H1 (cell line): ENCODE measurements around the gene CELF2.

ENCODE experiments used
- CEBPB ChIP-seq: IDR thresholded peaks from 2 replicates; pipeline ENCODE4 v1.6.1; 2012; ENCODE audit warnings: low read depth, low read length
- CREB1 ChIP-seq: IDR thresholded peaks from 2 replicates; pipeline ENCODE4 v1.6.1; 2012; ENCODE audit warnings: inconsistent platforms
- EGR1 ChIP-seq: IDR thresholded peaks from 2 replicates; pipeline ENCODE4 v1.6.1; 2011; ENCODE audit warnings: low read depth, low read length, borderline replicate concordance
- EZH2 ChIP-seq: fragments of 200-600 bp; sonication (generic); IDR thresholded peaks from 2 replicates; pipeline ENCODE4 v1.7.1; 2012; ENCODE audit warnings: low read depth, mild to moderate bottlenecking, moderate library complexity, low read length, inconsistent platforms; ENCODE audit not compliant: severe bottlenecking
- GABPA ChIP-seq: IDR thresholded peaks from 2 replicates; pipeline ENCODE4 v1.6.1; 2011; ENCODE audit warnings: mild to moderate bottlenecking, low read length, moderate library complexity, borderline replicate concordance; ENCODE audit not compliant: insufficient read depth
- POLR2AphosphoS5 ChIP-seq: IDR thresholded peaks from 2 replicates; pipeline ENCODE4 v1.6.1; 2011; ENCODE audit warnings: low read depth, low read length
- RAD21 ChIP-seq, 2 experiments: IDR thresholded peaks in 1 of 2; conservative IDR thresholded peaks in 1 of 2; 2 replicates each; pipeline ENCODE4 v1.6.1; 2011; ENCODE audit warnings: low read depth in 2 of 2, low read length in 2 of 2, improper control_type of control experiment in 1 of 2, inconsistent platforms in 1 of 2, mild to moderate bottlenecking in 1 of 2, moderate library complexity in 1 of 2
- RBBP5 ChIP-seq: IDR thresholded peaks from 2 replicates; pipeline ENCODE4 v1.7.1; 2012; ENCODE audit warnings: low read depth, mild to moderate bottlenecking, inconsistent platforms, low read length, moderate library complexity, borderline replicate concordance
- RFX5 ChIP-seq: IDR thresholded peaks from 2 replicates; pipeline ENCODE4 v1.6.1; 2011; ENCODE audit warnings: low read depth, low read length, improper control_type of control experiment, borderline replicate concordance
- TAF1 ChIP-seq: IDR thresholded peaks from 2 replicates; pipeline ENCODE4 v1.6.1; 2011; ENCODE audit warnings: mild to moderate bottlenecking, low read depth, low read length
- TBP ChIP-seq: IDR thresholded peaks from 2 replicates; pipeline ENCODE4 v1.6.1; 2011; ENCODE audit warnings: low read depth, low read length, improper control_type of control experiment
- TF ChIP-seq, protein P1 (sequence below), 3 experiments: IDR thresholded peaks; 1 replicate in 2 of 3; 2 replicates in 1 of 3; pipeline versions ENCODE4 v1.5.1 to v1.6.1; 2011; ENCODE audit warnings: low read length in 3 of 3, mild to moderate bottlenecking in 3 of 3, inconsistent platforms in 2 of 3, low read depth in 1 of 3, moderate library complexity in 1 of 3; ENCODE audit not compliant: insufficient read depth in 1 of 3; ENCODE audit errors: control extremely low read depth in 1 of 3

- TF ChIP-seq TAF1 (no peak), EGR1 (no peak), CREB1 (no peak), GABPA (no peak), TBP (no peak), POLR2AphosphoS5 (no peak), EZH2 (no peak), RBBP5 (no peak), RAD21 (IDR thresholded peaks at IDR 0.05 in 1 of 2, conservative IDR thresholded peaks at IDR 0.05 in 1 of 2; ENCODE audit: low read depth in 2 of 2, low read length in 2 of 2) (no peak), RFX5 (no peak), CEBPB (no peak)
- TF ChIP-seq, protein P1, sequence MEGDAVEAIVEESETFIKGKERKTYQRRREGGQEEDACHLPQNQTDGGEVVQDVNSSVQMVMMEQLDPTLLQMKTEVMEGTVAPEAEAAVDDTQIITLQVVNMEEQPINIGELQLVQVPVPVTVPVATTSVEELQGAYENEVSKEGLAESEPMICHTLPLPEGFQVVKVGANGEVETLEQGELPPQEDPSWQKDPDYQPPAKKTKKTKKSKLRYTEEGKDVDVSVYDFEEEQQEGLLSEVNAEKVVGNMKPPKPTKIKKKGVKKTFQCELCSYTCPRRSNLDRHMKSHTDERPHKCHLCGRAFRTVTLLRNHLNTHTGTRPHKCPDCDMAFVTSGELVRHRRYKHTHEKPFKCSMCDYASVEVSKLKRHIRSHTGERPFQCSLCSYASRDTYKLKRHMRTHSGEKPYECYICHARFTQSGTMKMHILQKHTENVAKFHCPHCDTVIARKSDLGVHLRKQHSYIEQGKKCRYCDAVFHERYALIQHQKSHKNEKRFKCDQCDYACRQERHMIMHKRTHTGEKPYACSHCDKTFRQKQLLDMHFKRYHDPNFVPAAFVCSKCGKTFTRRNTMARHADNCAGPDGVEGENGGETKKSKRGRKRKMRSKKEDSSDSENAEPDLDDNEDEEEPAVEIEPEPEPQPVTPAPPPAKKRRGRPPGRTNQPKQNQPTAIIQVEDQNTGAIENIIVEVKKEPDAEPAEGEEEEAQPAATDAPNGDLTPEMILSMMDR (IDR thresholded peaks at IDR 0.05; ENCODE audit: control extremely low read depth in 1 of 3, insufficient read depth in 1 of 3, low read depth in 1 of 3, low read length in 3 of 3), result no peak
Observed at GRCh38 chr10:10975647-10976046, 42.0 kb upstream of the CELF2 start.
